ENCODE results near the gene DAAM1. TPM values are rescaled to one million over a fixed set of nuclear protein-coding genes. Genes with fewer than 3 reads are reported as not detected.
A peak's percentile ranks its signal among the peaks of the same experiment; 100 is the strongest.

Gene DAAM1
- polyA plus RNA-seq, 1 of the 3 experiments (the other 2 are of a cell fraction): 5.1 TPM

DNA sequence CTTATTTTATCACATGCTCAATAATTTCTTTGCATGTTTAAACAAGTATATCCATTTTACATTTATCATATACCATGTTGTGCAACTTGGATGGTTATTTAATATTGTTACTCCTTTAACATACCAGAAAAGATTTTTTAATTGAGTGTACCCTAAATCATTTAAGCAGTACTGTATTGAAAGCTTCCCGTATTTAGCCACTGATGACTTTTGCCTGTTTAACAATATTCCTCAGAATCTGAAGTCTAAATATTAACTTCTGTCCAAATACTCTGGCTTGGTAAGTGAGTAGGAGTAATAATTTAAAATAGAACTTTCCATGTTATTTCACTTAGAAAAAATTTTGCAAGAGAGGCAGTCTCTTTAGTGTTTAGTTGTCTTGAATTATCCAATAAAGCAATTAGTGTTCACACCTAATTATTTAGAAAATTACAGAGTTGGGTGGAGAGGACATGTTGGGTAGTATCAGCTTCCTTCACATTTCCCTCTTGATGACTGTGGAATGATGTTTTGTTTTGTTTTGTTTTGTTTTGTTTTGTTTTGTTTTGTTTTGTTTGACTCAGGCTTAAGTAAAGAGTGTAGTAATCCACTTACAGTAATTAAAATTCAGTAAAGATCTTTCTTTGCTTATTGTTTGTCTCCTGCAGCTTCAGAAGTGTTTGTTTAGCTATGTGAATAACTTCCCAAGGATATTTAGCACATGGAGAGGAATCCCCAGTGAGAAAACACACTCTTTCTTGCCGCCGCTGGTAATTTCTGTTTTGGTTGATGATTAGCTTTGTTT, 59.5 kb downstream of the DAAM1 start:
- Histone ChIP-seq H3K4me3 (ENCODE audit: low read depth in 2 of 2, low read length in 1 of 2) (no peak overlapping the region), H3F3A (replicated peaks; ENCODE audit: insufficient read depth) (no peaks in the 10 kb centered on the region), H2AFZ (ENCODE audit: low read depth) (no peak overlapping the region), H3K9me3 (0 out of 2 replicates have a peak, but pooled peaks cover 8% of the 10 kb centered on the region), H3K36me3 (replicated peaks in 1 of 2; ENCODE audit: control insufficient read depth in 1 of 2, insufficient read depth in 2 of 2, low read length in 1 of 2) (no peaks in the 10 kb centered on the region), H3K27ac (ENCODE audit: low read depth in 2 of 2, low read length in 1 of 2) (no peak overlapping the region), H3K27me3 (ENCODE audit: insufficient read depth) (no peaks in the 10 kb centered on the region), H3K9ac (no peak overlapping the region), H3K9me2 (no peaks in the 10 kb centered on the region), H3K4me2 (no peak overlapping the region), H4K20me1 (ENCODE audit: insufficient read depth) (no peaks in the 10 kb centered on the region), H3K79me2 (ENCODE audit: insufficient read depth) (peaks cover 19% of the 10 kb centered on the region; the same call in 1 of the 2 replicates), H3K4me1 (ENCODE audit: control insufficient read depth in 1 of 2, insufficient read depth in 2 of 2, low read depth in 1 of 2, low read length in 1 of 2) (peaks cover 4 to 9% of the 10 kb centered on the region in 2 experiments; a peak in 3 of 4 replicates)
- CTCF ChIA-PET: interaction anchor here (0.9 to 1.4 kb wide), 2 partner anchors 9 to 27 kb away, joined by 3 to 4 read pairs; no protein-coding TSS in a partner anchor
- WGBS (ENCODE audit: low lambda C conversion rate): 91% methylated on average over 3 of the region's 3 CpGs
- TF ChIP-seq EP300 (IDR thresholded peaks at IDR 0.05; ENCODE audit: borderline replicate concordance in 1 of 2, low read depth in 1 of 2, low read length in 1 of 2): no peak
- no peak for TF ChIP-seq MXI1 (IDR thresholded peaks at IDR 0.05; ENCODE audit: low read depth, low read length)
- no peak for TF ChIP-seq TCF12 (IDR thresholded peaks at IDR 0.05)
- no peak for TF ChIP-seq NRF1 (IDR thresholded peaks at IDR 0.05; ENCODE audit: low read depth, low read length)
- TF ChIP-seq, protein P1, sequence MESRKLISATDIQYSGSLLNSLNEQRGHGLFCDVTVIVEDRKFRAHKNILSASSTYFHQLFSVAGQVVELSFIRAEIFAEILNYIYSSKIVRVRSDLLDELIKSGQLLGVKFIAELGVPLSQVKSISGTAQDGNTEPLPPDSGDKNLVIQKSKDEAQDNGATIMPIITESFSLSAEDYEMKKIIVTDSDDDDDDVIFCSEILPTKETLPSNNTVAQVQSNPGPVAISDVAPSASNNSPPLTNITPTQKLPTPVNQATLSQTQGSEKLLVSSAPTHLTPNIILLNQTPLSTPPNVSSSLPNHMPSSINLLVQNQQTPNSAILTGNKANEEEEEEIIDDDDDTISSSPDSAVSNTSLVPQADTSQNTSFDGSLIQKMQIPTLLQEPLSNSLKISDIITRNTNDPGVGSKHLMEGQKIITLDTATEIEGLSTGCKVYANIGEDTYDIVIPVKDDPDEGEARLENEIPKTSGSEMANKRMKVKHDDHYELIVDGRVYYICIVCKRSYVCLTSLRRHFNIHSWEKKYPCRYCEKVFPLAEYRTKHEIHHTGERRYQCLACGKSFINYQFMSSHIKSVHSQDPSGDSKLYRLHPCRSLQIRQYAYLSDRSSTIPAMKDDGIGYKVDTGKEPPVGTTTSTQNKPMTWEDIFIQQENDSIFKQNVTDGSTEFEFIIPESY (IDR thresholded peaks at IDR 0.05; ENCODE audit: borderline replicate concordance, low read depth): no peak
- no peak for TF ChIP-seq CHD2 (IDR thresholded peaks at IDR 0.05; ENCODE audit: low read length, partially characterized antibody)
- TF ChIP-seq POLR2AphosphoS5 (IDR thresholded peaks at IDR 0.05; ENCODE audit: low read depth, low read length): no peak
- no peak for TF ChIP-seq RFX5 (IDR thresholded peaks at IDR 0.05; ENCODE audit: low read length)
- no peak for DNase-seq
- POLR2A ChIA-PET: no interaction called here

DNA sequence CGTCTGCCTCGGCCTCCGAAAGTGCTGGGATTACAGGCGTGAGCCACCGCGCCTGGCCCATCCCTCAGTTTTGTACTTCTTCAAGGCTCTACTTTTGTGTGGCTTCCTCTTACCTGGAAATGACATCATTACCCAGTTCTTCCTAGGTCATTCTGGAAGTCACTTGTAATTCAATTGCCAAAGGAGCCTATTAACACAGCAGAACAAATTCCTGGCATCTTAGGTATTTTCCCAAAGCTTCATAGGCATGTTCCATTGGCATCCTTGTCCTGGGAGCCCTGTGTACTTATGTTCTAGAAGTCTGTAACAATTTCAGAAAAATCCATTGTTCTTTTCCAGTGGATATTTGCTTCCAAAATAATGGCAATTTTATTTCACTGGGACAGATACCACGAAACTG, 60.6 kb downstream of the DAAM1 start:
- no peak overlapping the region for H3K27ac ChIP-seq (ENCODE audit: low read depth in 2 of 2, low read length in 1 of 2)
- H3K9me2 ChIP-seq: no peaks in the 10 kb centered on the region
- no peaks in the 10 kb centered on the region for H3K36me3 ChIP-seq (replicated peaks in 1 of 2; ENCODE audit: control insufficient read depth in 1 of 2, insufficient read depth in 2 of 2, low read length in 1 of 2)
- H3K4me1 ChIP-seq (ENCODE audit: control insufficient read depth in 1 of 2, insufficient read depth in 2 of 2, low read depth in 1 of 2, low read length in 1 of 2): peaks cover 7 to 16% of the 10 kb centered on the region in 2 experiments; a peak in 3 of 4 replicates
- ChIA-PET CTCF (interaction anchor here (0.9 kb wide), 1 partner anchor 10 kb away, joined by 4 read pairs; no protein-coding TSS in a partner anchor), POLR2A (no interaction called here)
- no peaks in the 10 kb centered on the region for H3K27me3 ChIP-seq (ENCODE audit: insufficient read depth)
- H2AFZ ChIP-seq (ENCODE audit: low read depth): no peak overlapping the region
- no peak overlapping the region for H3K9ac ChIP-seq
- peaks cover 5% of the 10 kb centered on the region for H3F3A ChIP-seq (replicated peaks; ENCODE audit: insufficient read depth)
- H3K9me3 ChIP-seq: 0 out of 2 replicates have a peak, but pooled peaks cover 8% of the 10 kb centered on the region
- no peak overlapping the region for H3K4me3 ChIP-seq (ENCODE audit: low read depth in 2 of 2, low read length in 1 of 2)
- peaks cover 24% of the 10 kb centered on the region; the same call in 1 of the 2 replicates for H3K79me2 ChIP-seq (ENCODE audit: insufficient read depth)
- WGBS (ENCODE audit: low lambda C conversion rate): 98% methylated on average over 7 of the region's 7 CpGs
- no peaks in the 10 kb centered on the region for H4K20me1 ChIP-seq (ENCODE audit: insufficient read depth)
- TF ChIP-seq NFIC (IDR thresholded peaks at IDR 0.05; ENCODE audit: borderline replicate concordance): 0 out of 2 replicates have a peak, but pooled peaks have one; percentile 7
- no peak for TF ChIP-seq RCOR1 (IDR thresholded peaks at IDR 0.05; ENCODE audit: low read length)
- DNase-seq: no peak
- no peak overlapping the region for H3K4me2 ChIP-seq
